ENCODE results near the gene TMEM243.

DNA sequence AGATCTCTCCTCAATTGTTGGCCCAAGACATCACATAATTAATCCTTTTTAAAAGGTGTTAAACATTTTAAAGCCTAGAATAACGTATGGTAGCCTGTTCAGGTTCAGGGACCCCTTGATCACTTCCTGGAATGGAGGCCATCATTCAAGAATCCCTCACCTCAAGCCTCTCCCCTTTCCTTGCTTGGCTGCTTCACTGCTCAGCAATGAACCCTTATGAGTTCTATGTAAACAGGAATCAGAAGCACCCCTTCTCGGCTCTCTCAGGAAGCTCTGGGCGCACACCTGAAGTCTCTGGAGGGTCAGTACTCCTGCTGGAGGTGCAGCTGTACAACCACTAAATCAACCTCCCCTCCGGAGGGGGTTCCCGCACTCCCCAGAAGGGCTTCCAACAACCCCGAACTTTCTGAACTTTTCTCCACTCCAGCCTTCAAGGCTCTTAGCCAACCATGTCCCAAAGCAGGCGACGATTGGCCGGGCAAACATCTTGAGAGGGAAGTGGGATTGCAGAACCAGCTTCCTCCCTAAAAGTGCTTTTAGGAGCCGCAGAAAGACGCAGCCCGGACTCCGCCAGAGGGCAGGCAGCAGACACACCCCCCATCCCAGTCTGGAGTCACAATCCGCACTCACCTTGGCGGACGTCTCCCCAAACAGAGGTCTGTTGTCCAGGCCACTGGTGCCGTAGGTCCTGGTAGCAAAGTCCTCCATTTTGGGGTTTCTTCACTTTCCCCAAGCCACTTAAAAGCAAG, 562 bp downstream of the TMEM243 start:
- TF ChIP-seq, protein P1, sequence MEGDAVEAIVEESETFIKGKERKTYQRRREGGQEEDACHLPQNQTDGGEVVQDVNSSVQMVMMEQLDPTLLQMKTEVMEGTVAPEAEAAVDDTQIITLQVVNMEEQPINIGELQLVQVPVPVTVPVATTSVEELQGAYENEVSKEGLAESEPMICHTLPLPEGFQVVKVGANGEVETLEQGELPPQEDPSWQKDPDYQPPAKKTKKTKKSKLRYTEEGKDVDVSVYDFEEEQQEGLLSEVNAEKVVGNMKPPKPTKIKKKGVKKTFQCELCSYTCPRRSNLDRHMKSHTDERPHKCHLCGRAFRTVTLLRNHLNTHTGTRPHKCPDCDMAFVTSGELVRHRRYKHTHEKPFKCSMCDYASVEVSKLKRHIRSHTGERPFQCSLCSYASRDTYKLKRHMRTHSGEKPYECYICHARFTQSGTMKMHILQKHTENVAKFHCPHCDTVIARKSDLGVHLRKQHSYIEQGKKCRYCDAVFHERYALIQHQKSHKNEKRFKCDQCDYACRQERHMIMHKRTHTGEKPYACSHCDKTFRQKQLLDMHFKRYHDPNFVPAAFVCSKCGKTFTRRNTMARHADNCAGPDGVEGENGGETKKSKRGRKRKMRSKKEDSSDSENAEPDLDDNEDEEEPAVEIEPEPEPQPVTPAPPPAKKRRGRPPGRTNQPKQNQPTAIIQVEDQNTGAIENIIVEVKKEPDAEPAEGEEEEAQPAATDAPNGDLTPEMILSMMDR (IDR thresholded peaks at IDR 0.05; ENCODE audit: insufficient read depth, low read length, poor library complexity, severe bottlenecking), result no peak
- no peak for TF ChIP-seq EZH2phosphoT487 (conservative IDR thresholded peaks at IDR 0.05; ENCODE audit: low read length)

All from SU-DHL-6 (cell line).